GM12874 (cell line): ENCODE results near the gene AKAP11.

Experiments used
- TF ChIP-seq, protein P1 (sequence below): IDR thresholded peaks from 2 replicates; pipeline ENCODE4 v1.5.1; 2011; ENCODE audit warnings: low read depth, mild to moderate bottlenecking, control low read depth, low read length, moderate library complexity; ENCODE audit not compliant: insufficient read depth

AKAP11 gene

GRCh38 chr13:42283574-42283973, 11.6 kb downstream of the AKAP11 start:
- TF ChIP-seq, protein P1, sequence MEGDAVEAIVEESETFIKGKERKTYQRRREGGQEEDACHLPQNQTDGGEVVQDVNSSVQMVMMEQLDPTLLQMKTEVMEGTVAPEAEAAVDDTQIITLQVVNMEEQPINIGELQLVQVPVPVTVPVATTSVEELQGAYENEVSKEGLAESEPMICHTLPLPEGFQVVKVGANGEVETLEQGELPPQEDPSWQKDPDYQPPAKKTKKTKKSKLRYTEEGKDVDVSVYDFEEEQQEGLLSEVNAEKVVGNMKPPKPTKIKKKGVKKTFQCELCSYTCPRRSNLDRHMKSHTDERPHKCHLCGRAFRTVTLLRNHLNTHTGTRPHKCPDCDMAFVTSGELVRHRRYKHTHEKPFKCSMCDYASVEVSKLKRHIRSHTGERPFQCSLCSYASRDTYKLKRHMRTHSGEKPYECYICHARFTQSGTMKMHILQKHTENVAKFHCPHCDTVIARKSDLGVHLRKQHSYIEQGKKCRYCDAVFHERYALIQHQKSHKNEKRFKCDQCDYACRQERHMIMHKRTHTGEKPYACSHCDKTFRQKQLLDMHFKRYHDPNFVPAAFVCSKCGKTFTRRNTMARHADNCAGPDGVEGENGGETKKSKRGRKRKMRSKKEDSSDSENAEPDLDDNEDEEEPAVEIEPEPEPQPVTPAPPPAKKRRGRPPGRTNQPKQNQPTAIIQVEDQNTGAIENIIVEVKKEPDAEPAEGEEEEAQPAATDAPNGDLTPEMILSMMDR = no peak

- TF ChIP-seq, protein P1 = no peak
Observed at GRCh38 chr13:42284068-42284467, 12.1 kb downstream of the AKAP11 start.

- TF ChIP-seq, protein P1 = no peak
Observed at GRCh38 chr13:42298392-42298791, 26.4 kb downstream of the AKAP11 start.

- TF ChIP-seq, protein P1 = no peak
Observed at GRCh38 chr13:42305503-42305902, 33.6 kb downstream of the AKAP11 start.

- TF ChIP-seq, protein P1 = no peak
Observed at GRCh38 chr13:42307461-42307860, 35.5 kb downstream of the AKAP11 start.

GRCh38 chr13:42312817-42313431, 41.0 kb downstream of the AKAP11 start:
- TF ChIP-seq, protein P1 = no peak

DNA sequence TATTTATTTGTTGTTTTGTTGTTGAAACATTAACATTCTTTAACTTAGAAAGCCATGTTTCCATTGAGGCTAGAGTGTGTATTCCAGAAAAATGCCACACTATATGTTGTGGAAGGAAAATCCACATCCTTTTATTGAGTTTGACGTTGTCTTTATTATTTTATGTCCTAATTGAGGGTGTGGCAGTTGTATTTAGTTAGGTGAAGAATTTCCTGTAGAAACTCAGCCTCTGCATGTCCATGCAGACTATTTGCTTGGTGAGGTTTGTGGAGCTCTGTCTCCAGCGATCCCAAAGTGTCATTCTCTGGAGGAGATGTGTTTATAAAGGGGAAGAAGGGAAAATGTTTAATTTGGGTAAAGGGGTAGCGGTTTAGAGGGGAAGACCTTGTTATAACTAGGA, 46.6 kb downstream of the AKAP11 start:
- TF ChIP-seq, protein P1 = no peak
